ENCODE results near the gene DOCK10.

- TF ChIP-seq POLR2A (IDR thresholded peaks at IDR 0.05; ENCODE audit: low read length) (no peak), GATA1 (IDR thresholded peaks at IDR 0.05; ENCODE audit: low read depth, low read length) (no peak)
Measured at GRCh38 chr2:224983712-224984554, 58.3 kb downstream of the DOCK10 start.

Data from erythroblast (primary cell).